Umbilical cord (tissue), 2 donors: Measurements from ENCODE around the gene ABTB2. TPM values are rescaled to one million over a fixed set of nuclear protein-coding genes. Genes with fewer than 3 reads are reported as not detected.
"Not testable (repeated sequence)": the region's sequence is repeated elsewhere in the genome, so short reads cannot be mapped to it uniquely, and the experiment has no call there.

Experiments
- DNase-seq: peaks from one replicate; pipeline ENCODE4 v3.0.0-alpha.2; 2015; ENCODE audit warnings: low spot score
- total RNA-seq: library from RNA; depleted of rRNA; stranded (reverse); fragments of >200 nt; gene quantifications from one replicate; pipeline ENCODE4 v1.2.3, GENCODE V29; 2014; ENCODE audit warnings: low replicate concordance; ENCODE audit not compliant: insufficient read depth

Gene ABTB2
- total RNA-seq, 1 donor from 2014 or later, result 3.9 TPM

DNA sequence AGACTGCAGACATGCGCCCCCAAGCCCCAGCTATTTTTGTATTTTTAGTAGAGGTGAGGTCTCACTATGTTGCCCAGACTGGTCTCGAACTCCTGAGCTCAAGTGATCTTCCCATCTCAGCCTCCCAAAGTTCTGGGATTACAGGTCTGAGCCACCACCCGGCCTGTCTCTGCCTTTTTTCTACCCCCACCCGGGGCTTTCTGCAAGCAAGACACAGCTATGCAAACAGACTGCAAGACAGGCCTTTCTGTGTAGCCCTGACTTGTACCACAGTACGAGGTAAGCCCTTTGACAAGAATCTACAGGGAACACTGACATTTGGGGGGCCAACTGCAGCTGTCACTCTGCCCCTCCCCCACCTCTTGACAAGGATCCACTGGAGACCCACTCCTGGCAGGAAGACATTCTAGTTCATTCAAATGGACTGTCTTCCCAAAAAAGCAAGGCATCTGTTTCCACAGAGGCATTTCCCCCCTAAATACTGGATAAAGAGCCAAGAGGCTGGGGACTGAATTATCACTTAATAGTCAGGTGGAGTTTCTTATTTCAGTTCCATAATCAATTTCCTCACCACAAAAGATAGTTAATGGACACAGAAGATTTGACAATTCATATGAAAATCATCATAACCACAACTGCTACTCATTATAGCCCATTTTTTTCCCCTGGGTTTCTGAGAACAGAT, 118.2 kb downstream of the ABTB2 start:
- no peak for DNase-seq

DNA sequence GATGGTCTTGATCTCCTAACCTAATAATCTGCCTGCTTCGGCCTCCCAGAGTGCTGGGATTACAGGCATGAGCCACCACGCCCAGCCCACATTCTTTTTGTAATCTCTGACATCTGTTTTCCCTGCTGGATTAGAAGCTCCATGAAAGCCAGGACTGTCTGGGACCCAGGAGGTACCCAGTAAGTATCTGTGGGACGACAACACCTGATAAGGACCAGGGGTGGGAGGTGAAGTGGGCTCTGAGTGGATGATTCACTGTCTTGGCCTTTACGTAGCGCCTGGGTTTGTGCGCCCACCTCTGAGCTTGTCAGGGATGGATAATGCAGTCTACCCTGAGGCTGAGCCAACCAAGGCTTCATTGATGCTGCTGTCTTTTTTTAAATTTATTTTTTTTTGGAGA, 118.8 kb downstream of the ABTB2 start:
- DNase-seq, result peak; percentile 83

DNA sequence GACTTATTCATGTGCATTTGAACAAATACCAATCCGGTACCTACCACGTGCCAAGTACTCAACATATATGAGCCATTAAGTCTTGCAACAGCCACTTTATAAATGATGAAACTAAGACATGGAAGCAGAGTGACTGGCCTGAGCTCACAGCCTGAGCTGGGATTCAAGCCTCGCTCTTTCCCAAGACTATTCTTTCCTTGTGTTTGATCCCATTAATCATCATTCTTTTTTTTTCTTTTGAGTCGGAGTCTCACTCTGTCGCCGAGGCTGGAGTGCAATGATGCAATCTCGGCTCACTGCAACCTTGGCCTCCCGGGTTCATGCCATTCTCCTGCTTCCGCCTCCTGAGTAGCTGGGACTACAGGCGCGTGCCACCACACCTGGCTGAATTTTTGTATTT, 119.3 kb downstream of the ABTB2 start:
- DNase-seq, result peak; percentile 44

- DNase-seq, result peak; percentile 78
These were observed 121.2 kb downstream of the ABTB2 start for GRCh38 chr11:34236572-34236971.

DNA sequence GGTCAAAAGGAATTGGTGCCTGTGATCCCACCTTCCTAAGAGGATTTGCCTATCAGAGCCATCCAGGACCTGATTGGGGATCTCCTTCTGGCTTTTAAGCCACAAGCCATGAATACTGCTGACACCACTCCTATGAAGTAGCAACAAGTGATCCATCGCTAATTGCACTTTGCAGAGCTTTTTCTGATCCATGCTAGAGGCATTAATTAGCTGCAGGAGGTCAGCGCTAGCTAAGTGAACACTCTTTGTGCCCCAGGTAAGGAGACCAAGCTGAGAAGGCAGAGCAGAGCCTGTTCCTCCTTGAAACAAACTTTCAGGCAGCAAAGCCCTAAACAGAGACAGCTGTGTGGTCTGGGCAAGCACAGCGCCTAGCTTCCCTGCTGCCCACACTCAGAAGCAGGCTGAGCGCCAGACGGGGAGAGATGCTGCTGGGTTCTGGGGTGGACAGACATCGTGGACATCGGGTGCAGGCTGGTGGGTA, 122.2 kb downstream of the ABTB2 start:
- DNase-seq, result no peak

DNA sequence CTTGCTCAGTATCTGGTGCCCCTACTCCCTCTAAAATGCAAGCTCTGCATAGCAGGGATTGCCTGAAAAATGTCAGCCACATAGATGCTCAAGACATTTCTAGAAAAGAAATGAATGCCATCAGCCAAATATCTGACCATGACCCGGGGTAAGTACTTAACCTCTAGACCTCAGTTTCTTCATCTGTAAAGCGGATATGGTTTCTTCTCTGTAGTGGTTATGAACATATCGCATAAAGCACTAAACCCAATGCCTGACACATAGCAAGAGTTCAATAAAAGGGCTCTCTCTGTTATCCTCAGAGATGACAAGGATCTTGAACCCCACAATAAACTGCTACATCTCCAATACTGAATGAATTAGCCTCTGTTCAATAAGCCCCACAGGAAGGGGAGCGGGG, 122.6 kb downstream of the ABTB2 start:
- DNase-seq, result no peak

DNA sequence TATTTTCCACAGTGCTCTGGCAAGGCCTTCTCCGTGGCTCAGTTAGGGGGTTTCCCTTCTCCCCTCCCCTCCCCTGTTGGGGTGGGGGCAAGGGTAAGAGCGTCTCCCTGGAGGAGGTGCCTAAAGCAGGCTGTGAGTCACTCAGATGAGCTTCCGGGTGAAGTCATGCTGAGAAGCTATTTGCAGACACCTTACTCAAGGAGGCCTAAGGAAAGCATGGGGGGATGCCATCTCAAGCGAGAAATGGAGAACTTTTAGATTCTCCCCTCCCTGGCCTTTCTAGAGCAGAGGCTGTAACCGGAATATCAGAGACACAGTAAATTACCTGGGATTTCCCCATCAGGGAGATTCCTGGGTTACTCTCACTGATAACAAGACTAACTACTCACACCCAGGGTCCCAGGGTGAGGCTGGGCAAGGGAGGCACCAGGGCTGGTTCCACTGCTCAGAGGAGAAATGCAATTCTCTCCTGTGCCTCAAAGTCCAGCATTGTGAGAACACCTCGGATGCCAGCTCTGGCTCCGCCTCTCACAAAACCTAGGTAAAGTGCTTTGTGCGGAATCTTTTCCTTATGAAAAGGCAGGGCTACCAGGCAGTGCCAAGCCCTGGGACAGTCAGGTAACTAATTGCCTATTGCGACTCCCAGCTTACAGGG, 123.6 kb downstream of the ABTB2 start:
- no peak for DNase-seq

- DNase-seq, result no peak
These were observed 124.6 kb downstream of the ABTB2 start for GRCh38 chr11:34233215-34233614.

DNA sequence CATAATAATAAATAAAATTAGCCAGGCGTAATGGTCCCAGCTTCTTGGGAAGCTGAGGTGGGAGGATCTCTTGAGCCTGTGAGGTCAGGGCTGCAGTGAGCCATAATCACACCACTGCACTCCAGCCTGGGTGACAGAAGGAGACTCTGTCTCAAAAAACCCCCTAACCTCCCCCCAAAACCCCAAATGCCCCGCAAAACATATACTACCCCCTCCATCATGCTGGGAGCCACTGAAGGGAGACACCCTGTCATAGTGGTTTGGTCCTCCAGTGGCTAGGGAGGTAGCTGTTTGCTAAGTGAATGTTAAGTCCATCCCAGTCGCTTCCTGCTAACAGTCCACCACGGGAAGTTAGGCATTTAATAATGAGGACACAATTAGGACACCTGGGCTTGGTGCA, 125.0 kb downstream of the ABTB2 start:
- DNase-seq, result no peak

DNA sequence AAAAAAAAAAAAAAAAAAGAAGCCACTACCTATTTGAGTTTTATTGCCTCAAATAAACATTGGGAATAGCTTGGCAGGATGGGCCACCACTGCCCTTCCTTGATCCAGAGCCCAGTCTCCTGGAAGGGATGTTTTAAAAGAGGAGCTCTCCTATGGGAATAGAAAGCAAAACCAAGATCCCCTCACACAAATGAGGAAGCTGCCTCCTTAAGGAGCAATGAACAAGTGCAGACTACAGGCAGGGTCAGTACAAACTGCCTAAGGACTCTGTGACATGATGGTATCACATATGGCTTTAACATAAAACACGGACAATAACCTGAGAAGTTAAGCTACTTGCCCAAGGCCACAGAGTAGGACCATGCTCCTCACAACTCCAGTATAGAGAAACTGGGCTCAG, 131.6 kb downstream of the ABTB2 start:
- no peak for DNase-seq

- no peak for DNase-seq
These were observed 132.7 kb downstream of the ABTB2 start for GRCh38 chr11:34225091-34225490.

DNA sequence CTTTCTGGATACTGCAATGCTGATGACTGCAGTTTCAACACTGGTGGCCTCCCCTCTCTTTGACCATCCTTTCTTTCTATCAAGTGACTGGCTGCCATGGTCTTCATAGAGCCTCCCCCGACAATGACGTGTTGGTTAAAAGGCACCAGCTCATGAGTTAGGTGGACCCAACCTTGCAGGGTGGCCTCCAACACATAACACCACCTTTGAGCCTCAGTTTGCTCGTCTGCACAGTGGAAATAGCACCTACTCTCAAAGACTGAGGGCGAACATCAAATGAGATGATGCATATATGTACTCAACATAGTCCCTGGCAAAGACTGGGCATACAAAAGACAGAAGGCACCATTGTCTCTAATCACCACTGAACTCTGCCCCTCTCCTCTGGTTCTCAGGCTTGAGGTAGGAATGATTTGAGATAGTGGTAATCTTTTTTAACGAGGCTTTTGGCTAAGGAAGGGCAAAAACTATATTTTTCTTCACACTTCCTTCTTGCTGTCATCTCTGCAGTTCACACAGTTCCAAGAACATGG, 133.3 kb downstream of the ABTB2 start:
- DNase-seq, result no peak

- DNase-seq, result no peak
These were observed 133.9 kb downstream of the ABTB2 start for GRCh38 chr11:34223907-34224306.

DNA sequence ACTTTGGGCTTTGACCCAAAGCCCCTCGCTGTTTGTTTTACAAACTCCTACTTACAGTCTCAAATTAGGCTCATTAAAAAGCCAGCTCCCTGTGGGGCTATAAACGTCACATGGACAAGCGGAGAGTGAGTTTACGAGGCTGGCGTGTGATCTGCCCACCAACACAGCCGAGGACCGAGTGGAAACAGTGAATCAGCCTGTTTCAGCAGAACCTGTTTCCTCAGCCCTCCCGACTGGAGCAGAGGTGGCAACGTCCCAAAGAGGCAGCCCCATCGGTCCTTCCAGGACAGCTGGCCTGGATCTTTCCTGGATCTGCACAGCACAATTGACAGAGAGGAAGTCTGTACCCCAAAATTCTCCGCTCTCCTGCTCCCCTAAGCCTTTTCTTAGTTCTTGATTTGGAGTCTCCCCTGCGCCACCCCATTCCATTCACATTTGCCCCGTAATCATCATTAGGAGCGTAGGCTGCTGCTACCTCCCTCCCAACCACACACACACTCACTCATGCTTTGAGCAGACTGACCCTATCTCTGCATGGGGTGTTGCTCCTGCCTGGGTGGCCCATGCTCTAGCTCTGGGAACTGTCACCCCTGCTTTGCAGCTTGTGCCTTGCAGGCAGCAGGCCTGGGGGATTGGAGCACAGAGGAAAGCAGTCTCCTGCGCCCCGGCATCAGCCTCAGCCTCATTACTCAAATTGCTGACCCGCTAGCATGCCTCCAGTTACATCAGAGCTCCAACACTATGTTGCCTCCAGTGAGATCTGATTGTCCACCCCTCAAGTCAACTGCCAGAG, 134.6 kb downstream of the ABTB2 start:
- DNase-seq, result peak; percentile 56

- no peak for DNase-seq
These were observed 135.8 kb downstream of the ABTB2 start for GRCh38 chr11:34222030-34222429.

DNA sequence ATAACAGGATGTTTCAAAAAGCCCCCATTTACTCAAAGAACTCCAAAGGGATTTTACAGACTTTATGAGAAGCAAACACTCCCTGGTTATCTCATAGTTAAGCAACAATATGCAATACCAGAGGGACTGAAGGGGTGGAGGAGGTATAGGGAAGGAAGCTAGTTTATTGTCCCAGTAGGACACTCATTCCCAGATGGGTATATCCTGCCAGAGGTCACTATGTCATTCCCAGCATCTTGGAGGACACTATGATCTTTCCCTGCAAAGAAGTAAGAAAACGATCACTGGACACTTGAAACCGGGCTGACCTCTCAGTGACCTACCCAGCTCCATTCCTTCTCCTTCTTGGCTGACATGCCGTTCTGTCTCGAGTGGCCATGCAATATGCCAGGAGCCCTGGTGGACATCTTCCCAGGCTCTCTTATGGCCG, 137.9 kb downstream of the ABTB2 start:
- peak; percentile 49 for DNase-seq

DNA sequence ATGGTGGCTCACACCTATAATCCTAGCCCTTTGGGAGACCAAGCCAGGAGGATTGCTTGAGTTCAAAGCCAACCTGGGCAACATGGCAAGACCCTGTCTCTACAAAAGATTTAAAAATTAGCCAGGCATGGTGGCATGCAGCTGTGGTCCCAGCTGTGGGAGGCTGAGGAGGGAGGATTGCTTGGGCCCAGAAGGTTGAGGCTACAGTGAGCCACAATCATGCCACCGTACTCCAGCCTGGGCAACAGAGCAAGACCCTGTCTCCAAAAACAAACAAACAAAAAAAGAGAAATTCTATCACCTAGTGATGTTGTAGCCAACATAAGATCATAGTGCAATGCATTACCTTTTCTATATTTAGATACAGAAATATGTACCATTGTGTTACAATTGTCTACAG, 138.5 kb downstream of the ABTB2 start:
- DNase-seq, result no peak

GRCh38 chr11:34218756-34219155, 139.1 kb downstream of the ABTB2 start:
- not testable (repeated sequence) for DNase-seq

GRCh38 chr11:34218067-34218466, 139.7 kb downstream of the ABTB2 start:
- DNase-seq, result no peak

GRCh38 chr11:34216706-34217105, 141.1 kb downstream of the ABTB2 start:
- DNase-seq, result no peak

- DNase-seq, result no peak
These were observed 141.9 kb downstream of the ABTB2 start for GRCh38 chr11:34215806-34216453.
